ENCODE measurements around the gene TTC38.
A peak's percentile ranks its signal among the peaks of the same experiment; 100 is the strongest.
"Not testable (repeated sequence)": the region's sequence is repeated elsewhere in the genome, so short reads cannot be mapped to it uniquely, and the experiment has no call there.

TTC38 gene

GRCh38 chr22:46247443-46247975 is 20.3 kb upstream of the TTC38 start:
- no peak for DNase-seq

- peak; percentile 69 to 85 for DNase-seq
Observed at GRCh38 chr22:46250035-46250782, 17.6 kb upstream of the TTC38 start, which contains the start of gene CDPF1. TSS of gene CDPF1 (minus strand) at chr22:46250293. CDS start at chr22:46248284, 2,009 bp downstream.

DNA sequence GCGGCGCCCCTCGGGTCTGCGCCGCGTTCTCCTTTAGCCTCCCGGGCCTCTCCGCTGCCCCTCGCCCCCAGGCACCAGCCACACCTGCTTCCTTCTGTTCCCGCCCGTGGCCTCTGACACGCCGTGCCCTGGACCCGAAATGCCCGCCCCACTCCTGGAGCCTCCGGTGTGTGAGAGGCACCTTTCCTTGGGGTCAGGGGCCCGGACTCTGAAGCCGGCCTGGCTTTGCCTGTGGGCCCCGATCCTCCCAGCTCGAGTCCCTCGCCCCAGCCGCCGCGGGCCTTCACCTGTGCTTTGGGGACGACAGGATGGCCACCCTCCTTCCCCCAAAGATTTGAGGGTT is 17.1 kb upstream of the TTC38 start:
- DNase-seq: no peak

DNA sequence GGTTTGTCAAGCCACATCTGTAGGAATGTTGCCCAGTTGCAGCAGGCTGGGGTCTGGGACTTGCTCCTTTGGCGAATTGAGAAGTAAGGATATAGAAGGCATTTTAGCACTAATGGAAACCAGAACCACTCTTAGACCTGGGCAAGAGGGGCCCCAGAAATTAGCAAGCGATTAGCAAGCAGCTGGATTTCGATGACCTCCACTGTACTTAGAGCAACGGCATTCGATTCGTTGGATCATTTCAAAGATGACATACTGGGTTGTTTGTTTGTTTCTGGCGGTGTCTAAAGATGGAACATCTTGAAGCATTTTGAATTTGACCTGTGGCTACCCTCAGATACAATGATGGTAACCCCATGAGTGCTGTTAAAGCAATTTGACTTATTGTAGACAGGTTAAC is 16.5 kb upstream of the TTC38 start:
- no peak for DNase-seq

GRCh38 chr22:46251816-46252380 is 15.9 kb upstream of the TTC38 start:
- DNase-seq: no peak

GRCh38 chr22:46256358-46256958 is 11.3 kb upstream of the TTC38 start:
- no peak for DNase-seq

- DNase-seq: no peak
Observed at GRCh38 chr22:46259374-46259773, 8.4 kb upstream of the TTC38 start.

- DNase-seq: no peak
Observed at GRCh38 chr22:46260038-46260437, 7.8 kb upstream of the TTC38 start.

- DNase-seq: peak; percentile 64 to 78
Observed at GRCh38 chr22:46262449-46263215, 5.2 kb upstream of the TTC38 start.

GRCh38 chr22:46263216-46263590 is 4.6 kb upstream of the TTC38 start, which contains the start of gene PKDREJ:
TSS of gene PKDREJ (minus strand) at chr22:46263343. CDS start at chr22:46263322, 21 bp downstream.
- no peak for DNase-seq

GRCh38 chr22:46264520-46264919 is 3.3 kb upstream of the TTC38 start:
- DNase-seq: not testable (repeated sequence)

DNA sequence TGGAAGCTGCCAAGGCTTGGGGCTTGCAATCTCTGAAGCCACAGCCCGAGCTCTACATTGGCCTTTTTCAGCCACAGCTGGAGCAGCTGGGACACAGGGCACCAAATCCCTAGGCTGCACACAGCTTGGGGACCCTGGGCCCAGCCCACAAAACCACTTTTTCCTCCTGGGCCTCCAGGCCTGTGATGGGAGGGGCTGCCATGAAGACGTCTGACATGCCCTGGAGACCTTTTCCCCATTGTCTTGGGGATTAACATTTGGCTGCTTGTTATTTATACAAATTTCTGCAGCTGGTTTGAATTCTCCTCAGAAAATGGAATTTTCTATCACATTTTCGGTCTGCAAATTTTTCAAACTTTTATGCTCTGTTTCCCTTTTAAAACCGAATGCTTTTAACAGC is 2.2 kb upstream of the TTC38 start:
- not testable (repeated sequence) for DNase-seq

DNA sequence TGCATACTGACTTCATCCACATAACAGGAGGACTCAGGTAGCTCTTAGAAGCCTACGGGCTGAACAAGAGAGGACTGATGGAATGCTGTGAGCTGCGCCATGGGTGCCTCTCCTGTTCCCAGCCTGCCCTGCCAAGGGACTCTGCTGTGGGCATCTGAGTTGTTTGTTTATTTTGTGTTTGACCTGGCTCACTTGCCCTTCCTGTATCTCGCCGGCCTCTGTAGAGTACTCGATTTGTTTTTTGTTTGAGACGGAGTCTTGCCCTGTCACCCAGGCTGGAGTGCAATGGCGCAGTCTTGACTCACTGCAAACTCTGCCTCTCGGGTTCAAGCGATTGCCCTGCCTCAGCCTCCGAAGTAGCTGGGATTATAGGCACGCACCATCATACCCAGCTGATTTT is 1.8 kb downstream of the TTC38 start:
- DNase-seq: no peak

- no peak for DNase-seq
Observed at GRCh38 chr22:46272196-46272595, 4.4 kb downstream of the TTC38 start.

DNA sequence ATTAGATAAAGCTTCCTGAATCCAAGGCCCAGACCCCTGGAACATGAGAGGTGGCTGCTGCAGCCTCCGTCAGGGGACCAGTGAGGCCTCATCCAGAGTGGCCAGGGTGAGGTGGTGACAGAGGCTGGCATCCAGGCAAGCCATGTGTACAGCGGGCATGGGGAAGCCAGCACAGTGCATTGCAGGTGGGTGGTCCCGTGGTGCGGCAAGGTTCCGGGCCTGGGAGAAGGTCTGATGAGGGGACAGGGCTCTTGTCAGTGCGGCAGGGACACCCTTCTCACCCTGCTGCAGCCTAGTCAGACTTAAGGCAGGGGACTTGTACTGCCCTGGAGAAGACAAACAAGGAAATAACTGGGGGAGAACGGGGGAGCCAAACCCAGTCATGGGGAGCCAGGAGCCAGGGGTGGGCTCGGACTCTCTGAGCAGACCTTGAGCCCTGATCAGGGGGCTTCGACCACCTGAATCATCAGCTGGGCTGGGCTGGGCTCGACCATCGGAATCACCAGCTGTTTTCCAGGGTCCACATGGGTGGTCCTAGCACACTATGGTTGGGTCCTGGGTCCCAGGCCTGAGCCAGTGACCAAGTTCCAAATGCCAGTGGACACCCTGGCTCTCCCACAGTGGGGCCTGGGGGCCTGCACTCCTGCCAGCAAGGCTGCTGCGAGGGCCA is 5.1 kb downstream of the TTC38 start:
- DNase-seq: no peak

DNA sequence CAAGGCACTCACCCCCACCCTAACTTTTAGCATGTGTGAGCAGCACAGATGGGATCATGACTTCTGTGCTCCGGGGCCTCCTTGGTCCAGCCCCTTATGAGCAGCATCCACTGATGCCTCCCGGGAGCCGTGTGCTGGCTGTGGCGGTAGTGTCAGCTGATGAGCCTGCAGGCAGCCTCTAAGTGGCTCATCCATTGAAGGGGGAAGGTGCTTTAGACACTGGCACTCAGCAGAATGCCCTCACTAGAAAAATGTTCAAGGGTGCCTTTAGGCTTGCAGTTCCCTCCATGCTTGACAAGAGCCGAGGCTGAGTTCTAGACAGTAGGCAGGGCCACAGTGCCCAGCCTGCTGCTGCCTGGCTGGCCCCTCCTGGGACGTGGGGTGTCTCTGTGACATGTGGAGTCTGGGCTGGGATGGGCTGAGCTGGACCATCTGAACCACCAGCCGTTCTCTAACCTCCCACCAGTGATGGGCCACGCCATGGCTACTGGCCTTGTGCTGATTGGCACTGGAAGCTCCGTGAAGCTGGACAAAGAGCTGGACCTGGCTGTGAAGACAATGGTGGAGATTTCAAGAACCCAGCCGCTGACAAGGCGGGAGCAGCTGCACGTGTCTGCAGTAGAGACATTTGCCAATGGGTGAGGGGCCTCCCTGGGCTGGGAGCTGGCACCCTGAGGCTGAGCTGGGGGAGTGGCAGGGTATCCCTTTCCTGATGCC is 5.8 kb downstream of the TTC38 start:
- DNase-seq: no peak

DNA sequence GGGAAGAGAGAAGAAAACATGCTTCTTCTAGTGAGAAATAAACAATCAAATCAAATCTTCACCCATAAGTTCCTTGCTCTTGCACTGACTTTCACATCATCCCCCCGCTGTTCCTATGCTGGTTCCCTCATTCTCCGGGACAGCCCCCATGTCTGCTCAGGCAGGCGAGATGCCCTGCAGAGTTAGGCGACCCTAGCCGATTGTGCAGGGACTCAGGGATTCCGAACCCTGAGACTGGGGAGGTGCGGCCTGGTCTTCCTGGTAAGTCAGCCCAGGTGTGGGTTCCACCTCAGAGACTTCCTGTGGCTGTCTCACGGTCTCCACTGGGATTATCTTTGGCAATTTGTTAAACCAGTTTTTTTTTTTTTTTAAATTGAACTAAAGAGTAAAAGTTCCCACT is 6.6 kb downstream of the TTC38 start:
- DNase-seq: no peak

DNA sequence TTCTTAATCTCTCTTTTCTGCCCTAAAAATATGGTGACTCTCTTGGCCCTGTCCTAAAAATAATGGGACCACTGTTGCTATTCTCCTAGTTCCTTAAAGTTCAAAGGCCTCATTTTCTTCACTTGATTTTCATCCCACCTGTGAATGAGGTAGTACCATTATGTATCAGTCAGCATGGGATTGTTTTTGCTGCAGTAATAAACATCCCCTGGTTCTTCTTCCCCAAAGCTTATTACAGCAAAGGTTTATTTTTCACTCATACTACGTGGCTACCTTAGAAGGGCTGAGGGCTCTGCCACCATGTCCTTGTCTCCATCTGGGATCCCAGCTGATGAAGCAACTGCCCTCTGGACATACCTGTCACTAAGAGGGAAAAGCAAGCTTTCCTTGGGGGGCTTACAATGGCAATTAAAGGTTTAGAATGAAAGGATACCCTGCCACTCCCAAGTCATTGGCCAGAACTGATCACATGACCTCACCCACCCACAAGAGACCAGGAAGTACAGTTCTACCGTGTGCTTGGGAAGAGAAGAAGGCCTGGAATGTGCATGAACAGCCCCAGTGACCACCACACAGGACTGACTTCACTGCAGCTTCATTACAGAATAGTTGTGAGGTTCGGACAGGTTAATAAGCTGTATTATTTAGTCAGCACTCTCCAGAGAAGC is 7.8 kb downstream of the TTC38 start:
- no peak for DNase-seq

GRCh38 chr22:46276563-46276962 is 8.8 kb downstream of the TTC38 start:
- no peak for DNase-seq

- no peak for DNase-seq
Observed at GRCh38 chr22:46278656-46279645, 11.1 kb downstream of the TTC38 start.
